SH-SY5Y (cell line): ENCODE results near the gene MACROD2.

Experiments used
- GATA2 ChIP-seq: IDR thresholded peaks from 2 replicates; pipeline ENCODE4 v1.6.1; 2011; ENCODE audit warnings: mild to moderate bottlenecking, low read depth, low read length
- GATA3 ChIP-seq: IDR thresholded peaks from 2 replicates; pipeline ENCODE4 v1.6.1; 2011; ENCODE audit warnings: low read depth, mild to moderate bottlenecking, low read length, moderate library complexity

DNA sequence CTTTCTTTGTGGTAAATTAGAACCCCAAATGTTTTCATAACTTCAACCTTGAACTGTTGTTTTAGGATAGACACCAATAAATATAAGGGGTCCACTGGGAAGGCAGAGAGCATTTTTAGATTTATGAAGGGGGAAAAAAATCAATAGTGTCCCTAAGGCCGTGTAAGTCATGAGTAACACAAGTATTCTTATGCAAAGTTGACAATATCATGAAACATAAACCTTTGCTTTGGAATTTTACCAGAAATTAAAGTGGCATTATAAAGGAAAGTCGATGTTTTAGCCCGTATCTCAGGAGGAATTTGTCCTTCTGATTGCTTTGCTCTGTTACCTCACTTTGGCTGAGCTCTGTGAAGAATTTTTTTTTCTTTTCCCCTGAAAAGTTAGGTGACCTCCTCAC lies 737.0 kb downstream of the MACROD2 start:
- TF ChIP-seq GATA2, result no peak
- TF ChIP-seq GATA3, result no peak
